Ovary (tissue), 9 donors: ENCODE results near the gene HIPK1. TPM values are rescaled to one million over a fixed set of nuclear protein-coding genes. Genes with fewer than 3 reads are reported as not detected.
A peak's percentile ranks its signal among the peaks of the same experiment; 100 is the strongest.

ENCODE experiments used
- DNase-seq, 5 donors: peaks; one replicate each; pipeline ENCODE4 v3.0.0-alpha.2; 2019 to 2020
- H3K27ac ChIP-seq, 2 donors: fragments of 200-600 bp; one replicate each; pipeline versions ENCODE4 v1.5.1 to v1.8.0; 2019 to 2022
- H3K27me3 ChIP-seq: fragments of 200-600 bp; one replicate; pipeline ENCODE4 v1.8.0; 2022
- H3K36me3 ChIP-seq: fragments of 200-600 bp; sonication (generic); one replicate; pipeline ENCODE4 v1.5.1; 2019
- H3K4me1 ChIP-seq: one replicate; pipeline ENCODE4 v1.8.1; 2013; ENCODE audit warnings: mild to moderate bottlenecking, moderate library complexity; ENCODE audit not compliant: insufficient read depth
- H3K4me3 ChIP-seq: fragments of 200-600 bp; sonication (generic); one replicate; pipeline ENCODE4 v1.5.1; 2017
- H3K9me3 ChIP-seq, 2 donors: fragments of 200-600 bp in 1 of 2; sonication (generic) in 1 of 2; one replicate each; pipeline versions ENCODE4 v1.5.1 to v1.8.1; 2013 to 2019; ENCODE audit warnings: mild to moderate bottlenecking in 1 of 2, moderate library complexity in 1 of 2
- CTCF ChIP-seq, 3 donors: fragments of 450-650 bp in 2 of 3; fragments of 200-600 bp in 1 of 3; IDR thresholded peaks; one replicate each; pipeline versions ENCODE4 v1.5.1 to v1.8.0; 2016 to 2022; ENCODE audit warnings: antibody characterized with exemption in 3 of 3, mild to moderate bottlenecking in 1 of 3
- EP300 ChIP-seq: sonication (generic); formaldehyde crosslinking; IDR thresholded peaks from one replicate; pipeline ENCODE4 v1.6.1; 2017; ENCODE audit warnings: antibody characterized with exemption
- POLR2A ChIP-seq: fragments of 450-650 bp; IDR thresholded peaks from one replicate; pipeline ENCODE4 v1.6.1; 2017; ENCODE audit warnings: antibody characterized with exemption, mild to moderate bottlenecking, moderate library complexity
- WGBS, 3 donors: extraction: QIAGEN DNeasy Blood & Tissue Kit in 1 of 3; methylation state at CpG; one replicate each; pipeline versions ENCODE4 v1.1.5 to v1.1.7; 2013 to 2017; 5-methylcytosine and 5-hydroxymethylcytosine counted together
- intact Hi-C, 4 donors: fragments of 100-400 bp; cut with DNase I; formaldehyde crosslinking; loops; one replicate each; pipeline versions ENCODE4 v1.11.0 to v1.15.1; 2022 to 2023
- polyA plus RNA-seq, 2 donors: library from polyadenylated mRNA; stranded (reverse); fragments of 200-250 nt in 1 of 2; fragments of 350-450 nt in 1 of 2; fragmentation: Illumina TruSeq in 1 of 2; extraction: RNeasy Lipid Tissue Mini Kit (QIAGEN cat#74804) in 1 of 2; gene quantifications; one replicate each; pipeline ENCODE4 v1.2.3, GENCODE V29; 2013 to 2014
- total RNA-seq, 7 donors: library from RNA; depleted of rRNA in 2 of 7; stranded (reverse); fragments of >200 nt in 2 of 7; fragmentation: NEBNext Ultra II Directional in 3 of 7; extraction: Animal tissue kit (Norgen Biotek cat#: 25700) in 3 of 7; gene quantifications; one replicate each; pipeline versions ENCODE4 v1.1.0 to v1.2.4, GENCODE V29; 2016 to 2023
- donor health status: DM: no; HTN: no; CAD: no; lungs with moderate emphysema.
- donor health status: DM: no; HTN: no; CAD: no.
- donor health status: Bipolar disorder and iron deficiency.
- donor health status: DM: yes; HTN: yes; CAD: no.
- donor health status: DM: no; HTN: no; CAD: no.
- donor health status: DM: yes; HTN: yes; CAD: no.

Gene HIPK1
- total and polyA plus RNA-seq, 9 donors: 17.5 to 77.0 (median 61.7) TPM

- Histone ChIP-seq H3K36me3 (no peaks in the 10 kb centered on the region), H3K27me3 (no peaks in the 10 kb centered on the region), H3K4me1 (no peaks in the 10 kb centered on the region), H3K9me3 (no peaks in the 10 kb centered on the region), H3K4me3 (no peak overlapping the region), H3K27ac (no peak overlapping the region)
- DNase-seq: no peak
- intact Hi-C loops: loop anchor here in 1 of 4 donors (10.0 kb wide), 1 partner anchor 50 kb away; no protein-coding TSS in a partner anchor
- WGBS, 3 donors: 52 to 60% (median 54%) methylated on average over 6 of the region's 6 CpGs
- TF ChIP-seq CTCF (IDR thresholded peaks at IDR 0.05): no peak
These were observed 34.0 kb upstream of the HIPK1 start for GRCh38 chr1:113895098-113895497.

GRCh38 chr1:113895961-113896360 lies 33.2 kb upstream of the HIPK1 start:
- WGBS, 3 donors: 83 to 88% (median 86%) methylated on average over 8 of the region's 8 CpGs
- Histone ChIP-seq H3K27me3 (no peaks in the 10 kb centered on the region), H3K9me3 (no peaks in the 10 kb centered on the region), H3K36me3 (no peaks in the 10 kb centered on the region), H3K4me1 (no peaks in the 10 kb centered on the region), H3K27ac (no peak overlapping the region), H3K4me3 (no peak overlapping the region)
- intact Hi-C loops: loop anchor here in 1 of 4 donors (10.0 kb wide), 1 partner anchor 51 kb away; no protein-coding TSS in a partner anchor
- TF ChIP-seq EP300 (no peak), POLR2A (no peak), CTCF (IDR thresholded peaks at IDR 0.05) (no peak)
- DNase-seq: no peak

- no peak for DNase-seq
- Histone ChIP-seq H3K27ac (no peak overlapping the region), H3K27me3 (no peaks in the 10 kb centered on the region), H3K4me1 (no peaks in the 10 kb centered on the region), H3K9me3 (no peaks in the 10 kb centered on the region), H3K36me3 (no peaks in the 10 kb centered on the region), H3K4me3 (no peak overlapping the region)
- intact Hi-C loops: loop anchor here in 1 of 4 donors (10.0 kb wide), 1 partner anchor 54 kb away; no protein-coding TSS in a partner anchor
- TF ChIP-seq EP300 (no peak), POLR2A (no peak), CTCF (IDR thresholded peaks at IDR 0.05) (no peak)
- WGBS, 3 donors: 82 to 95% (median 85%) methylated on average over 1 of the region's 1 CpG
These were observed 30.8 kb upstream of the HIPK1 start for GRCh38 chr1:113898241-113898814.

GRCh38 chr1:113899111-113899510 lies 30.0 kb upstream of the HIPK1 start:
- Histone ChIP-seq H3K27ac (peak overlapping the region in 1 of 2 donors; percentile 8), H3K4me1 (no peaks in the 10 kb centered on the region), H3K36me3 (no peaks in the 10 kb centered on the region)

More at GRCh38 chr1:113899111-113899510, 30.0 kb upstream of the HIPK1 start:
- no peak for DNase-seq
- H3K4me3 ChIP-seq: no peak overlapping the region
- H3K9me3 ChIP-seq: no peaks in the 10 kb centered on the region
- intact Hi-C loops: loop anchor here in 1 of 4 donors (10.0 kb wide), 1 partner anchor 54 kb away; no protein-coding TSS in a partner anchor
- no peak for TF ChIP-seq EP300
- TF ChIP-seq CTCF (IDR thresholded peaks at IDR 0.05): no peak
- TF ChIP-seq POLR2A: no peak
- H3K27me3 ChIP-seq: no peaks in the 10 kb centered on the region
